ENCODE data around the gene CCDC138. TPM values are rescaled to one million over a fixed set of nuclear protein-coding genes. Genes with fewer than 3 reads are reported as not detected.

Gene CCDC138
- total RNA-seq (2022; extraction: Qiagen RNA extraction; ENCODE audit: low read depth), result 3.2 to 9.0 TPM (median 8.3 TPM) in 5 replicates

GRCh38 chr2:108786354-108787215 is at the start of gene CCDC138:
Gene CCDC138 (plus strand): TSS chr2:108786771. CDS start chr2:108786823, 52 bp downstream.

Other genes with a start within 250 kb of the CCDC138 start
- gene RANBP2, start 67.3 kb upstream of the CCDC138 start, total RNA-seq (2022; extraction: Qiagen RNA extraction; ENCODE audit: low read depth), result 11.5 to 29.3 TPM (median 24.8 TPM) in 5 replicates
- gene EDAR, start 202.4 kb downstream of the CCDC138 start, total RNA-seq (2022; extraction: Qiagen RNA extraction; ENCODE audit: low read depth), result 0.02 TPM in 1 of 5 replicates, not detected in the others